ENCODE data around the gene ZNF410.

GRCh38 chr14:73879027-73879426 is 7.6 kb upstream of the ZNF410 start:
- TF ChIP-seq POLR2A (IDR thresholded peaks at IDR 0.05) = no peak
- no peak for TF ChIP-seq CTCF (IDR thresholded peaks at IDR 0.05)
- no peak for TF ChIP-seq POLR2AphosphoS5 (IDR thresholded peaks at IDR 0.05)

All from breast epithelium (tissue), 3 donors.